Measurements from ENCODE around the gene PRICKLE4. TPM values are rescaled to one million over a fixed set of nuclear protein-coding genes. Genes with fewer than 3 reads are reported as not detected.

PRICKLE4 gene
- total RNA-seq, 6 experiments from 2014 or later = 0.30 to 0.68 (median 0.31) TPM; not detected in 3

DNA sequence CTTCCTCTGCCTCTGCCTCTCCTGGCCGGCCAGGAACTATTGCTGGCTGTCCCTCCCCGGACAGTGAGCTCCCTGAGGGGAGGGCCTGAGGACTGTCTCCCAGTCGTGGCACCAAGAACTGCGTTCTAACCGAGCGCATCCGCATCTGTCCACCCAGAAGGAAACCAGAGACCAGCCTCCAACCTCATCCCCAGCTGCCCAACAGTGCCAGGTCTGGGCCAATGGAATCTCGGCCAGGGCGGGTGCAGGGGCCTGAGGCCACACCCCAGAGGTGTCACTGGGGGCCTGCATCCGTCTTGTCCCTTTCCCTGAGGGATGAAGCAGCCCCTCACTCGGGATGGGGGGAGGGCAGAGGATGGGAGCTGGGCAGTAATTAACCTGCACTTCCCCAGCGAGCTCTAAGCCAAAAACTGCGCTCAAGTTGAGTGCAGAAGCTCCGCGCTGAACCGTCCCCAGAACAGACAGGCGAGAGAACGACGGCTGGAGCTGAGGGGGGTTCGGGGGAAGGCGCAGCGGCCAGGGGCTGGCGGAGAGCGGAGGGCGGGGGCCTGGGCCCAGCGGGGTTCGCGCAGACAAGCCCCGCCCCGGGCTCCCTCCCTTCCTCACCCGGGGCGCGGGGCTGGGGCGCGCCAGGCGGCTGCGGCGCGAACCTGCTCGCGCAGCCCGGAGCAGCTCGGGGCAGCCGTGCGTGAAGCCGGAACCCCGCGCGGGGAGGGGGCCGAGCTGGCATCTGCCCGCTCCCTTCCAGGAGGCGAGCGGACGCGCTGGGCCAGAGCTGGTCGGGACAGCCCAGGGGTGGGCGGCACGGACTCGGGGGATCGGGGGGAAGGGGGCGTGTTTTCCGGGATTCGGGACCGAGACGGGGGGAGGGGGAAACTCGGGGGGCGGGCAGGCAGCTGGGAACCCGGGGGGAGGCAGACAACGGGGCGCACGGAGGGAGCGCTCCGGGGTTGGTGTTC is 46.6 kb upstream of the PRICKLE4 start:
- H3K36me3 Mint-ChIP-seq (ENCODE audit: low read depth) = no peaks in the 10 kb centered on the region
- DNase-seq = peak; percentile 58
- H3K4me3 Mint-ChIP-seq = peak overlapping the region; percentile 93
- peak overlapping the region; percentile 90 for H3K27ac Mint-ChIP-seq
- H3K9me3 Mint-ChIP-seq = no peaks in the 10 kb centered on the region
- H3K4me1 Mint-ChIP-seq (ENCODE audit: low read depth) = peaks cover 37% of the 10 kb centered on the region
- TF ChIP-seq CTCF (IDR thresholded peaks at IDR 0.05) = no peak
- peaks cover 3% of the 10 kb centered on the region for H3K27me3 Mint-ChIP-seq (ENCODE audit: insufficient read depth)

- Mint-ChIP-seq H3K27ac (0 out of 2 replicates have a peak overlapping the region, but pooled peaks have one; percentile 46), H3K4me1 (ENCODE audit: low read depth) (peaks cover 39% of the 10 kb centered on the region), H3K27me3 (ENCODE audit: insufficient read depth) (peaks cover 7% of the 10 kb centered on the region), H3K9me3 (no peaks in the 10 kb centered on the region), H3K4me3 (peak overlapping the region; percentile 80), H3K36me3 (ENCODE audit: low read depth) (no peaks in the 10 kb centered on the region)
- DNase-seq = peak; percentile 53
- no peak for TF ChIP-seq CTCF (IDR thresholded peaks at IDR 0.05)
Observed at GRCh38 chr6:41734666-41735426, 45.7 kb upstream of the PRICKLE4 start.

DNA sequence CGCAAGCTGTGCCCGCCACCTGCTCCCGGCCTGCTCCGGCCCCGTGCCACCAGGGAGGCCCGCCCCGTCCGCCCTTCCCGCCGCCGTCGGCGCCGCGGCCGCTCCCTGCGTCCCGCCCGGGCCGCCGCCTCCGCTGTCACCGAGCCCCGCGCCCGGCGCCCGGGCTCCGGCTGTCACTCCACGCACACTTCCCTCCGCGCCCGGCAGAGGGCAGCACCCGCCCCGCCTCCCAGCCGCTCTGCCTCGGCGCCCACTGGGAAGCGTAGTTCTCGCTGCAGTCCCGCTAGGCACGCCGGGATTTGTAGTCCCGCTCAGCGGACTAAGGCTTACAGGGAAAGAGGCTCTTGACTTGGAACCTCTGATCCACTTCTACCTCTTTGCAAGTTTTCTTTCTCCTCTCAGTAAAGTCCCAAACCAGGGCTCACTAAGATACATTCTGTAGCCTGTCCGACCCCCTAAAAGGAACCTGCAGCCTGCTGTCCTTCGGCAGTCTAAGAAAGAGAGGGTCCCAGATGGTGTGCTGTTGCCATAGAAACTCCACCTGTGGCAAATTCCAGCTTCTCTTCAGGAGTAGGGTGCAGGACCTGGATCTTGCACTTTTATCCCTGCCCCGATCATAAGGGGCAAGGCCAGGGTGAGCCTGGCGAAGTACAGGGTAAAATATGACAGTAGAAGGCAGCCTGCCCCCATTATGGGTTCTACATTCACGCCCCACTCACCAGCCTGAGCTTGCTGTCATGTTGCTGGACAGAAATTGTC is 45.0 kb upstream of the PRICKLE4 start, which contains the start of gene TFEB:
TSS of gene TFEB (minus strand) at position 182 of the 759 bp plus-strand sequence. CDS start 44,395 bp downstream, outside the sequence.
- 0 out of 2 replicates have a peak within 1 kb of the TSS, but pooled peaks have one; percentile 46 for H3K27ac Mint-ChIP-seq
- no peaks in the 10 kb centered on the region for H3K36me3 Mint-ChIP-seq (ENCODE audit: low read depth)
- peaks cover 11% of the 10 kb centered on the region for H3K27me3 Mint-ChIP-seq (ENCODE audit: insufficient read depth)
- DNase-seq = peak; percentile 88
- TF ChIP-seq CTCF (IDR thresholded peaks at IDR 0.05) = peak; percentile 89
- H3K9me3 Mint-ChIP-seq = no peaks in the 10 kb centered on the region
- H3K4me1 Mint-ChIP-seq (ENCODE audit: low read depth) = peaks cover 32% of the 10 kb centered on the region
- peak within 1 kb of the TSS; percentile 80 for H3K4me3 Mint-ChIP-seq

- H3K36me3 Mint-ChIP-seq (ENCODE audit: low read depth) = no peaks in the 10 kb centered on the region
- H3K4me3 Mint-ChIP-seq = no peak overlapping the region
- no peak overlapping the region for H3K27ac Mint-ChIP-seq
Observed at GRCh38 chr6:41736186-41736733, 44.3 kb upstream of the PRICKLE4 start.

More at GRCh38 chr6:41736186-41736733, 44.3 kb upstream of the PRICKLE4 start:
- no peaks in the 10 kb centered on the region for H3K9me3 Mint-ChIP-seq
- TF ChIP-seq CTCF (IDR thresholded peaks at IDR 0.05) = no peak
- H3K4me1 Mint-ChIP-seq (ENCODE audit: low read depth) = peaks cover 25% of the 10 kb centered on the region
- H3K27me3 Mint-ChIP-seq (ENCODE audit: insufficient read depth) = peaks cover 11% of the 10 kb centered on the region
- DNase-seq = no peak
